Measurements from ENCODE around the gene ATP1A3.

The ATP1A3 gene

GRCh38 chr19:41984961-41985360, 9.1 kb downstream of the ATP1A3 start:
- no peak for DNase-seq (ENCODE audit: low spot score)

- no peak for DNase-seq (ENCODE audit: low spot score)
These were observed 12.3 kb downstream of the ATP1A3 start for GRCh38 chr19:41981724-41982123.

- no peak for DNase-seq (ENCODE audit: low spot score)
These were observed 15.6 kb downstream of the ATP1A3 start for GRCh38 chr19:41978470-41978869.

- DNase-seq (ENCODE audit: low spot score) = no peak
These were observed 16.1 kb downstream of the ATP1A3 start for GRCh38 chr19:41977916-41978315.

- no peak for DNase-seq (ENCODE audit: low spot score)
These were observed 19.4 kb downstream of the ATP1A3 start for GRCh38 chr19:41974652-41975051.

GRCh38 chr19:41971363-41971762, 22.7 kb downstream of the ATP1A3 start:
- no peak for DNase-seq (ENCODE audit: low spot score)

GRCh38 chr19:41969772-41970458, 24.1 kb downstream of the ATP1A3 start:
- no peak for DNase-seq (ENCODE audit: low spot score)

GRCh38 chr19:41968751-41969595, 25.1 kb downstream of the ATP1A3 start:
- DNase-seq (ENCODE audit: low spot score) = no peak

GRCh38 chr19:41967054-41967783, 26.8 kb downstream of the ATP1A3 start:
- no peak for DNase-seq (ENCODE audit: low spot score)

- no peak for DNase-seq (ENCODE audit: low spot score)
These were observed 28.9 kb downstream of the ATP1A3 start for GRCh38 chr19:41965106-41965505.

- no peak for DNase-seq (ENCODE audit: low spot score)
These were observed 33.1 kb downstream of the ATP1A3 start for GRCh38 chr19:41960973-41961372.

- peak; percentile 97 for DNase-seq (ENCODE audit: low spot score)
These were observed 34.7 kb downstream of the ATP1A3 start, which contains the start of gene RABAC1 for GRCh38 chr19:41959056-41960053. TSS of gene RABAC1 (minus strand) at chr19:41959321. CDS start at chr19:41959292, 29 bp downstream.

GRCh38 chr19:41958367-41959055, 35.5 kb downstream of the ATP1A3 start:
- DNase-seq (ENCODE audit: low spot score) = peak; percentile 82

- DNase-seq (ENCODE audit: low spot score) = peak; percentile 93
These were observed 36.1 kb downstream of the ATP1A3 start for GRCh38 chr19:41957838-41958366.

- DNase-seq (ENCODE audit: low spot score) = no peak
These were observed 36.7 kb downstream of the ATP1A3 start for GRCh38 chr19:41957161-41957837.

- DNase-seq (ENCODE audit: low spot score) = no peak
These were observed 37.4 kb downstream of the ATP1A3 start for GRCh38 chr19:41956621-41957020.

- no peak for DNase-seq (ENCODE audit: low spot score)
These were observed 38.5 kb downstream of the ATP1A3 start for GRCh38 chr19:41955521-41955920.

- peak; percentile 70 for DNase-seq (ENCODE audit: low spot score)
These were observed 42.3 kb downstream of the ATP1A3 start for GRCh38 chr19:41951686-41952172.

GRCh38 chr19:41947091-41947490, 46.9 kb downstream of the ATP1A3 start:
- DNase-seq (ENCODE audit: low spot score) = no peak

All from cerebellar cortex (tissue), 1 donor.